ENCODE results near the gene HNRNPL. TPM values are rescaled to one million over a fixed set of nuclear protein-coding genes. Genes with fewer than 3 reads are reported as not detected.
"Not testable (repeated sequence)": the region's sequence is repeated elsewhere in the genome, so short reads cannot be mapped to it uniquely, and the experiment has no call there.

The HNRNPL gene
- total and polyA plus RNA-seq, 8 donors, result 252 to 470 (median 429) TPM

- Histone ChIP-seq H3K4me1 (no peaks in the 10 kb centered on the region), H3K4me3 (no peak overlapping the region), H3K27ac (no peak overlapping the region), H3K27me3 (no peaks in the 10 kb centered on the region), H3K9me3 (no peaks in the 10 kb centered on the region), H3K36me3 (peaks cover 0 to 8% of the 10 kb centered on the region in 2 donors)
- no peak for TF ChIP-seq CTCF (IDR thresholded peaks at IDR 0.05)
- no peak for DNase-seq
- no peak for ATAC-seq
- intact Hi-C loops (cut with DNase I), result no loop called here
Measured at GRCh38 chr19:38799104-38799503, 50.7 kb downstream of the HNRNPL start.

- H3K4me3 ChIP-seq; H3K27me3 ChIP-seq; intact Hi-C loops (cut with DNase I); ATAC-seq; H3K9me3 ChIP-seq; H3K4me1 ChIP-seq; H3K36me3 ChIP-seq; DNase-seq; H3K27ac ChIP-seq: not testable (repeated sequence)
Measured at GRCh38 chr19:38797781-38798180, 52.0 kb downstream of the HNRNPL start.

- Histone ChIP-seq H3K9me3 (no peaks in the 10 kb centered on the region), H3K27me3 (no peaks in the 10 kb centered on the region), H3K4me1 (peaks cover 0 to 8% of the 10 kb centered on the region in 2 donors), H3K36me3 (no peaks in the 10 kb centered on the region), H3K4me3 (no peak overlapping the region), H3K27ac (no peak overlapping the region)
- no peak for DNase-seq
- ATAC-seq, result no peak
- intact Hi-C loops (cut with DNase I), result no loop called here
- no peak for TF ChIP-seq CTCF (IDR thresholded peaks at IDR 0.05)
Measured at GRCh38 chr19:38796154-38796553, 53.6 kb downstream of the HNRNPL start.

- no peak overlapping the region for H3K4me3 ChIP-seq
- no peaks in the 10 kb centered on the region for H3K27me3 ChIP-seq
- no peaks in the 10 kb centered on the region for H3K36me3 ChIP-seq
- intact Hi-C loops (cut with DNase I), result no loop called here
- no peak for TF ChIP-seq CTCF (IDR thresholded peaks at IDR 0.05)
- peaks cover 0 to 8% of the 10 kb centered on the region in 2 donors for H3K4me1 ChIP-seq
- ATAC-seq (no peak), DNase-seq (no peak)
- H3K27ac ChIP-seq, result no peak overlapping the region
- H3K9me3 ChIP-seq, result no peaks in the 10 kb centered on the region
Measured at GRCh38 chr19:38795549-38795948, 54.2 kb downstream of the HNRNPL start.

- no peak overlapping the region for H3K27ac ChIP-seq
- no peaks in the 10 kb centered on the region for H3K36me3 ChIP-seq
- DNase-seq (no peak), ATAC-seq (no peak)
- intact Hi-C loops (cut with DNase I), result no loop called here
- H3K27me3 ChIP-seq, result no peaks in the 10 kb centered on the region
- H3K9me3 ChIP-seq, result no peaks in the 10 kb centered on the region
- peaks cover 0 to 8% of the 10 kb centered on the region in 2 donors for H3K4me1 ChIP-seq
- no peak overlapping the region for H3K4me3 ChIP-seq
- no peak for TF ChIP-seq CTCF (IDR thresholded peaks at IDR 0.05)
Measured at GRCh38 chr19:38793671-38794070, 56.1 kb downstream of the HNRNPL start.

GRCh38 chr19:38793177-38793576, 56.6 kb downstream of the HNRNPL start:
- Histone ChIP-seq H3K4me3 (no peak overlapping the region), H3K27ac (no peak overlapping the region), H3K9me3 (no peaks in the 10 kb centered on the region), H3K27me3 (no peaks in the 10 kb centered on the region), H3K36me3 (no peaks in the 10 kb centered on the region), H3K4me1 (peaks cover 0 to 8% of the 10 kb centered on the region in 2 donors)
- DNase-seq, result no peak
- no peak for ATAC-seq
- intact Hi-C loops (cut with DNase I), result no loop called here
- no peak for TF ChIP-seq CTCF (IDR thresholded peaks at IDR 0.05)
